Hypothalamus (tissue), 51 donors: Measurements from ENCODE around the gene POU3F1.
A peak's percentile ranks its signal among the peaks of the same experiment; 100 is the strongest.

Experiments
- DNase-seq, 51 donors: peaks; one replicate each; lab custom pipeline; 2025; lab: John Stamatoyannopoulos, UW

The POU3F1 gene

GRCh38 chr1:38074302-38074677 lies 27.7 kb upstream of the POU3F1 start:
- no peak for DNase-seq

DNA sequence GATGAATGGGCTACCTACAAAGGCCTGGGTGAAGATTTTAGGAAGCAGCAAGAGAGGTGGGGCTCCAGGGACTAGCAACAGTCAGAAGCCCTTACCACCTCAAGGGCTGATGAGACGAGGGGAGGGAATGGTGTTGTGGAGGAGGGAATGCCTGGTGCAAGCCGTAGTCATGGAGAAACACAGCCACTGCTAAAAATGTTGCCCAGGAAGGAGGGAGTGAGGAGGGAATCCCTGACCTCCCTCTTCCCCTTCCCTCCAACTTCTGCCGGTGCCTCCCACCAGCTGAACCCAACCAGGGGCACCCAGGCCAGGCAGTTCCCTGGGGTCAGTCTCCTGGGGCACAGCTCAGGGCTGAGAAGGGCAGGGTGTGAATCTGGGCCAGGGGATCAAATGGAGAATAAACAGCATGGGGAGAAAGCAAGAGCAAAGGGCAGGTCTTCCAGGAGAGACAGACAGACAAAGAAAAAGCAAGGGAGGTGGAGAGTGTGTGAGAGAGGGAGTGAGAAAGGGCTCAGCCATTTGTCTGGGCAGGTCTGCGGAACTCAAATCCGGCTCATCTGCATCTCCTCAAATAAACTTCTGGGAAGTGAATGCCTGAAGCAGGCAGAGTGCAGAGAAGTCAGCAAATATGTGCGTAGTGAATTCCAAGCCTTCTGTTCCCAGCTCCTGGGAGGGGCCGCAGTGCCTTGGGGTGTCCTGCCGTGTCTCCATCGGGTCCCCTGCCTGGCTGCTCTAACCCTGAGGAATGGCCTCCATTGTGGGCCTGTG lies 27.1 kb upstream of the POU3F1 start:
- peak in 1 of 51 donors; percentile 25 for DNase-seq

- DNase-seq, result no peak
Measured at GRCh38 chr1:38072858-38073257, 26.3 kb upstream of the POU3F1 start.

GRCh38 chr1:38071312-38072256 lies 25.0 kb upstream of the POU3F1 start:
- no peak for DNase-seq

DNA sequence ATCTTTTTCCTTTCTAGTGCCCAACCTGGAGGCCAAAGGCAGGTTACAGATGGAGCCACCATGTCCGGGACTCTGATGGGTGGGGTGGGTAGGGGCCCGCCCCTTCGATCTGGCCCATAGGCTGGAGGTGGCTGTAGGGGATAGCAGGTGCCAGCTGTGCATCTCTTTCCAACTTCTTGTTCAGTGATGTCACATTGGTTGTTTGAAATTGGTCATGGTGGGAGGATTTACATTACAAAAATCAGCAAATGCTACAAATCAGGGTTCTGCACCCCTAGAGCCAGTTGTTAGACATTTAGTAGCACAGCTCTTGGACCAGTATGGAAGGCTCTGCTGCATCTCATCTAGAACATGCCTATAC lies 22.4 kb upstream of the POU3F1 start:
- no peak for DNase-seq

DNA sequence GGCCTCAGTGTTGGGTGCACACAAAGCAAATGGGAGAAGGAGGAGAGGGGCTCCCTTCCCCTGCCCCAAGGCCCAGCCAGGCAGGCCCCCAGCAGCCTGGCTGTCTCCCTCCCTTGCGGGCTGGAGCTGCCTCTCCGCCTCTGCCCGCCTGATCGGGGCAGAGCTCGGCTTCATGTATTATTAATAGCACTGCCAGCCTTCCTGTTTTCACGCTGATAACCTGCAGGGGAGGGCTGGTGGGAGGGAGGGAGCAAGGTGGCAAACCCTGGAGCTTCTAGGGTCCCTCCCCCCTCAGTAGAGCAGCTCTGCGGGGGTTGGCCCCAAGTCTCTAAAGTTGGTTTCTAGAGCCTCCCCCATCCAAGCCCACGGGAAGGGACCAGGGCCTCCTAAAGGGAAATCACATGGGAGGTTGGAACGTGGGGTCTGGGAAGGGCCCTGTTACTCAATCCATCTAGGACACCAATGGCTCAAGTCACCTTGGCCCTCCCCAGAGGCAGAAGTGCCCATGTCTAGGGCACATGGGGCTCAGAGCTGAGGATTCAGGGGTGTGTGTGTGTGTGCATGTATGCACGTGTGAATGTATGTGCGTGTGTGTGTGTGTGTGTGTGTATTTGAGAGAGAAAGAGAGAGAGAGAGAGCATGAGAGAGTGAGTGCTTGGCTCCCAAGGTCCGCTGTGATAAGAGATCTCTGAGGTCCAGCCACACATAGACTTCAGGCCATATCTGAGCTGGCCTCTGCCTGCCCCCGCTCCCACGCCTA lies 21.8 kb upstream of the POU3F1 start:
- peak in 1 of 51 donors; percentile 26 for DNase-seq

GRCh38 chr1:38064197-38064903 lies 17.8 kb upstream of the POU3F1 start:
- DNase-seq, result peak in 8 of 51 donors; percentile 10 to 66 (median 44)

GRCh38 chr1:38063616-38064015 lies 17.0 kb upstream of the POU3F1 start:
- no peak for DNase-seq

DNA sequence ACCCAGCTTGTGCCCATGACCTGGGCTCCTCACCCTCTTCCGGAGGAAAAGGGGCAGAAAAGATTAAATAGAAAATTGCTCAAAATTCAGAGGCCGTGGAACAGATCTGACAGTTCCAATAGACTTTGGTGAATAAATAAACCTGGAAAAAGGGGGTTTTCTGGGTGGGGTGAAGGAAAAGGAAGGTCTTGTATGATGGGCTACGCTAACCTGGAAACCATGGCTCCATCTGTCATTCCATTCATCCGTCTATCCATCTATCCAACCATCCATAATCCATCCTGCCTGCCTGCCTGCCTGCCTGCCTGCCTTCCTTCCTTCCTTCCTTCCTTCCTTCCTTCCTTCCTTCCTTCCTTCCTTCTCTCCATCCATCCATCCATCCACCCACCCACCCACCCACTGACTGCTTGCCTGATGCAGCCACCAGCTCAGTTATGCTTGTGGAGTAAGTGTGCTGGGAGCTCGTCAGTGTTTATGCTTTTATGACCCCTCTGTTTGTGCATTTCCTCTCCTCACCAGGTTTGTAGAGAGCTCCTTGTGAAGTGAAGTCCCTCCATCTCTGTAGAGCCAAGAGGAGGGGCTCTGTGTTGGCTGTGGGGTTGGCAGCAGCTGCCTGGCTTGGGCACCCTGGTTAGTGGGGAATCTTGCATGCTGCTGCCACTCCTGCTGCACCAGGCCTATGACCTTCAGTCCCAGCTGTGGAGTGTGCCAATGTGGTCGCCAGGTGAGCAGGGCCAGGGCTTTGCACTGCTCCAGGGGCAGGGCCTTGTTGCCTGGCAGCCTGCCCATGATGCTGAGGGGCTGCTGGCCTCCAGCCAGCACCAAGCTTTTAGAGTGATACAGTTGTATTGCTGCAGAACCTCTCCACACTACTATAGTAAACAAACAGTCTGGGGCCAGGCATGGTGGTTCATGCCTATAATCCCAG lies 16.0 kb upstream of the POU3F1 start:
- no peak for DNase-seq

DNA sequence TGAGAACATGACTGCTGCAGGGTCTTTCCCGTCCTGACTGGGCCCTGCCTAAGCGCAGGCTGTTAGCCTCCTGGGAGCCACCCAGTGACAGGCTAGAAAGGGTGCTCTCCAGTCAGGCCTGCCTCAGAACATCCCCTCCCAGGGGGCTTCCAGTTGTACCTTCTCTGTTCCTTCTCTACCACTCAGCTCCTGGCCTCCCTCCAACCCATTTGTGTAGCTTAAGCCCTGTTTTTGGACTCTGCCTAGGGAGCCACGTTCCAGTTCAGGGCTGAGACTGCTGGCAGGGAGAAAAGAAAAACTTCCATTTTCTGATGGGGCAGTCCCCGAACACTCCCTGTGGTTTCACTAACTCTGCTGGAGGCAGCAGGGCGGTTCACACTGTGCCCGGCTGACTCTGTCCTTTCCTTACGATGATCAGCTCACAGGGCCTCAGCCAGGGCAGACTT lies 15.3 kb upstream of the POU3F1 start:
- DNase-seq, result no peak

- DNase-seq, result no peak
Measured at GRCh38 chr1:38061290-38061689, 14.7 kb upstream of the POU3F1 start.

GRCh38 chr1:38060498-38060897 lies 13.9 kb upstream of the POU3F1 start:
- no peak for DNase-seq

DNA sequence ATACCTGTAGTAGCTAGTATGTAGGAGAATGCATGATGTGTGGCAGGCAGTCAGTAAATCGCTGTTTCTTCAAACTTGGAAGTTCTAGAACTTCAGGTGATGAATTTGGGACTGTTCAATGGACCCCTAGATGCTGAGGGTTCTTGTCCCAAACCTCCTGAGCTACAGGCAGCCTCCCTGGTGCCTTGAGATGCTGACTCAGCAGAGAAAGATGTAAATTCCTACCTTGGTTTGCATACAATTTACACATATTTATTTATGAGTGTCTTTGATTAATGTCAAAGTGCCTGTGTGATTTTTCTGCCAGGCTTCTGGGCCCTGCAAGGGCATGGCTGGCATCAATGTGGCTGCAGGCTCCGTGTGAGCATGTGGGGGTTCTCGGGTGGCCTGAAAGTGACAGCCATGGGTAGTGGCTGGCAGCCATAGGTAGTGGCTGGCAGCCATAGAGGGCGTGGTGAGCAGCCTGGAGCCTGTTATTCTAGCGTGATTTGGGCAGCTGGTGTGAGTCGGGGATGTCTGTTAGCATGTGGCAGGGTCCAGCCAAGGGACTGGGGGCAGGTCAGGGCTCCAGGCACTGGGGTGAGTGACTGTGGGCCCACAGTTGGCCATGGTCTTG lies 13.2 kb upstream of the POU3F1 start:
- no peak for DNase-seq

DNA sequence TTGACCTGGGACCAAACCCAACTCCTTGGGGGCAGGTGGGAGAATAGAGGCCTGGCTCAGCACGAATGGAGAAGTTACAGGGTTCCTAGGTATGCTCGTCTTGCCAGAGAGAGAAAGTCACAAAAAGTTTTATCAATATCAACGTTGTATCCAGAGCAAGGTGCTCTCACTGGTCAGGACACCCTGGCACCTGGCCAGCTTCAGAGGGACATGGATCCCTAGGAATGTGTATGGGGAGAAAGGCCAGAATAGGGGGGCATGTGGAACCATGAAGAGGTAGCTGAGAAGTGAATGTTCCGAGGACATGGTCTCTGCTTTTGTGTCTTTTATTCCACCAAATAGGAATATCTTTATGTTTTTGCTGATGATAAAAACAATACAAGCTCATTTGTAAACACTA lies 9.4 kb upstream of the POU3F1 start:
- no peak for DNase-seq

- no peak for DNase-seq
Measured at GRCh38 chr1:38055398-38055797, 8.8 kb upstream of the POU3F1 start.

DNA sequence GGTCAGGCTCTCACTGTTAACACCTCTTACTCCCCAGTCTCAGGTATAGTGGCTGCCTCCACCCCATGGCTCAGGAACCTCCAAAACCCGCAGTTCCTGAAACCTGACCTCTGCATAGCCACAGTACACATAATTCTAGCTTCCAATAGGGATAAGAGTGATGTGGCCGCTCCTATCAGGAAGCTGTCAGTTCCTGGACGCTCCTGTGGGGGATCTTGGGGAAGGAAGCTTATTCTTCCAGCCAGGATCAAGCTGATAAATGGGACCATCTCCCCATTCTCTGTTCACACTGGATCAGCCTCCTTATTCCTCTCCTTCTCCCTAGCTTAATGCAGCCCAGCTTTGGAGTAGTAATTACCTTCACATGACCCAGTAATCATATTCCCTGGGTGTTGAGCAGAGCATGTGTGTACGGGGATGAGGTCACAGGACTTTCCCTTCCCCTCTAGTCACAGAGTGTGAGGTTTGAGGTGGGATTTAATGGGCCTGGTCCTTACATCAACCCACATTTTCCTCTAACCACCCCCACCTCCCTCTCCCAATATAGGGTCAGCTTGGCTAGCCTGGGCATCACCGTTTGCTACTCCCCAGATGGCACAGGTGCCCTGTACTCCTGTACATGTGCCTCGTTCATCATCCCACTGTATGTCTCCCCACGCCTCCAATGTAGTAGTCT lies 7.0 kb upstream of the POU3F1 start:
- no peak for DNase-seq

DNA sequence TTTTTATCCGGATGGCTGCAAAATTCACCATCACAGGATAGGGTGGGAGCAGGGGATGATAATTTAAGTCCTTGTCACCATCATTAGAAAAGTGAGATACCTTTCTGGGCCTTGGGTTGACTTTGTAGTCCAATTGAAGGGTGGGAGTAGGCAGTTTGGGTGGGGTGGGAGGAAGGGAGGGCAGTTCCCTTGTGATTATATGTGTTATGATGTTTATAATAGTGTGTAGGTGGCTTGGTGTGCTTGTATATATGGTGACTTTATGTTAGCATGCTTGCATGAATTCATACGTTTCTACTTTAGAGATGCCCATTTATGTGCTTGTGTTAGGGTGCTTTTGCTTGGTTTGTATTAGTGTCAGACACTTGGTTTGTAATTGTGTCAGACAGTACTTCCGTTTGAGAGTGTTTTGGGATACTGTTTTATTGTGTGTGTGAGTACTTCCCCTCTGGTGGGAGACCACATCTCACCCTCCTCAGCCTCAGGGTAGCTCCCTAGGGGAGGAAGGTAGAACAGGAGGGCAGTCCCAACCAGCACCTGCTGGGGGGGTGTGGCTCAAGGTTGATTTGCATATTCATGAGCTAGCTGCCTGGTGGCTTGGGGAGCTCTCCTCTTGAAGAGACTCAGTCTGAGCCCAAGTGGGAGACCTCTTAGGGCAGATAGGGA lies 6.3 kb upstream of the POU3F1 start:
- no peak for DNase-seq

- DNase-seq, result no peak
Measured at GRCh38 chr1:38051079-38051543, 4.5 kb upstream of the POU3F1 start.
